HAP-1 (cell line): ENCODE measurements around the gene RNF44.

Source experiments
- DNase-seq, 2 experiments: peaks; one replicate each; pipeline ENCODE4 v3.0.0-alpha.2; 2016 to 2020; ENCODE audit warnings: low spot score in 2 of 2
- H3K27me3 ChIP-seq: fragments of 250-450 bp; sonication (Bioruptor Pico); 2 replicates; pipeline ENCODE4 v1.5.1; 2020; ENCODE audit warnings: low read depth, mild to moderate bottlenecking, moderate library complexity
- H3K36me3 ChIP-seq: fragments of 250-450 bp; sonication (Bioruptor Pico); replicated peaks from 2 replicates; pipeline ENCODE4 v1.5.1; 2020; ENCODE audit warnings: mild to moderate bottlenecking
- H3K4me1 ChIP-seq: fragments of 250-450 bp; sonication (Bioruptor Pico); 2 replicates; pipeline ENCODE4 v1.5.1; 2020; ENCODE audit warnings: mild to moderate bottlenecking
- H3K4me3 ChIP-seq: fragments of 250-450 bp; sonication (Bioruptor Pico); 2 replicates; pipeline ENCODE4 v1.5.1; 2020; ENCODE audit warnings: mild to moderate bottlenecking, moderate library complexity
- H3K9me3 ChIP-seq: fragments of 250-450 bp; sonication (Bioruptor Pico); 2 replicates; pipeline ENCODE4 v1.5.1; 2020; ENCODE audit warnings: mild to moderate bottlenecking, moderate library complexity
- in situ Hi-C: fragments of 300-500 bp; cut with MboI; formaldehyde crosslinking; loops from 3 replicates; pipeline ENCODE4 v1.14.3; 2020; ENCODE audit warnings: low sequenced_read_pairs, inconsistent platforms, mixed read lengths

Gene RNF44

DNA sequence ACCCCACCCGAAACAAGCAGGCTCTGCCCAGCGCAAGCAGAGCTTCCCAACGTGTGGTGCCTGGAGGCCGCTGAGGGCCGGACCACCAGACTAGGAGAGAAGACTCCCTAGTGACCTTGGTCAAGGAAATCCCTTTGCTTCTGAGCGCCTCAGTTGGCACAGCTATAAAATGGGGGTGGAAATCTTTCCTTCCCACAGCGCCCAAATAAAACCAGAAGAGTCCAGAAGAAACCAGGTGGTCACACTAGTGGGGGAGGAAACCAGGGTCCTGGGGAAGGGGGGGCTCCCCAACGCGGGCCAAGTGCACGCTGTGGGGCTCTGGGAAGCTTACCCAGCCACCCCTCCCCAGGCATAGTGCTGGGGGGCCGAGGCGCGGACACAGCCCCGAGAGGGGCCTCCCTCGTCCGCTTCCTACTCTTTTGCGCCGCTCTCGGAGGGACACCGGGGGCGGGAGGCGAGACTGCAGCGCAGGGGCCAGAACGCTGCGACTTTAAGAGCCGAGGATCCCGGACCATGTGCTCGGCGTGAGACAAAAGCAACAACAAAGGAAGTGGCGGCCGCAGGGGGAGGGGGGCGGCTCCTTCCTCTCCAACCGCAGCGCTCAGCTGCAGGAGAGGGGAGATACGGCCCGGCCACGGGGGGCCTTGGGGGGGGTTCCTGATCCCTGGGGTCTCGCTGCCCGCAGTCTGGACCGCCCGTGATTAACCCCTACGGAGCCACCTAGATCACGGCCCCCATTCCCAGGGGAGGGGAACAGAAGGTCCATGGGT is 885 bp downstream of the RNF44 start:
- Histone ChIP-seq H3K4me3 (peak overlapping the region; percentile 73), H3K4me1 (peaks cover 27% of the 10 kb centered on the region), H3K9me3 (no peaks in the 10 kb centered on the region), H3K36me3 (peaks cover 15% of the 10 kb centered on the region), H3K27me3 (no peaks in the 10 kb centered on the region)
- in situ Hi-C loops: no loop called here
- peak; percentile 88 to 91 for DNase-seq

DNA sequence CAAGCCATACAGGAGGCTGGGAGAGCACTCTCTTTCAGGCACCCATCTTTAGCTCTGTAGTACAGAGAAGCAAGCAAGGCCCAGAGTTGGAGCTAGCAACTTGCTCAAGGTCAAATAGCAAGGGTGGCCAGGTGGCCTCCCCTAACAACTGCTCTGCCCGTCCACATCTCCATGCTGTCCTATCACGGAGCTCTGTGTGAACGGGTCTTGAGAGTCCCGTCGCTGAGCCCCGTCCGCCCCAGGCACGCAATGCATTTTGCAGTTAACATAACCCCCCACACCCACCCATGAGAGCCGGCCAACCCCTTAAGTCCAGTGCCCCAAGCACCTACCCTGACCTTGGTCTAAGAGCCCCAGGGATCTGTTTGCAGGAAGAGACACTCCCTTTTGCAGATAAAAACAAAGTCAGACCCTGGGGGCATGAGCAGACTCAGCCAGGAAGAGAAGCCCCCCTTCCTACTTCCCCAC is 1.5 kb downstream of the RNF44 start:
- H3K4me1 ChIP-seq: peaks cover 22% of the 10 kb centered on the region

DNA sequence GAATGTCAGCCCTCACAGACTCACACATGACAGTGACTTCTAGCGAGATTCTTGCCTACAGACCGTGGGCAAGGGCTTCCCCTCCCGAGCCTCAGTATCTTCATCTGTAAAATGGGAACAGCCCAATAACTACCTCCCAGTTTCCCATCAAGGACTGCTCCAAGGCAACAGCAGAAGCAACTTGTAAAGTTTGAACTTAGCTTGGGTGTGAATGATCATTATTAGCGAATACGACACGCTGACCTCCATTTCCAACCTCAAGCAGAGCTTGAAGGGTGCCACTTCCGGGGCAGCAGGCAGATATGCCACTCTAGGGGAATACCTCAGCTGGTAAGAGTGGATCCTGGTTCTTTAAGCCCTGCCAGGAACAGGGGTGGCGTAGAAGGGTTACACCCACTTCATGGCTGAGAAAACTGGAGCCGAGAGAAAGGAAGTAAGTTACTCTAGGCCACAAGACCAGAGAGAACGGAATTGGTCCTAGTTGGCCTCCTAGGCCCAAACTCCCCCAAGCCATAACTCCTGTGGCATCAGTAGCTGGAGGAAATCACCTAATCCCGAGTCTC is 2.0 kb downstream of the RNF44 start:
- peaks cover 22% of the 10 kb centered on the region for H3K4me1 ChIP-seq

More for the DNA sequence above, 1.5 kb downstream of the RNF44 start:
- H3K36me3 ChIP-seq: peaks cover 20% of the 10 kb centered on the region
- peak overlapping the region; percentile 73 for H3K4me3 ChIP-seq
- H3K9me3 ChIP-seq: no peaks in the 10 kb centered on the region
- H3K27me3 ChIP-seq: no peaks in the 10 kb centered on the region
- DNase-seq: peak in 1 of 2 experiments; percentile 50
- in situ Hi-C loops: no loop called here

DNA sequence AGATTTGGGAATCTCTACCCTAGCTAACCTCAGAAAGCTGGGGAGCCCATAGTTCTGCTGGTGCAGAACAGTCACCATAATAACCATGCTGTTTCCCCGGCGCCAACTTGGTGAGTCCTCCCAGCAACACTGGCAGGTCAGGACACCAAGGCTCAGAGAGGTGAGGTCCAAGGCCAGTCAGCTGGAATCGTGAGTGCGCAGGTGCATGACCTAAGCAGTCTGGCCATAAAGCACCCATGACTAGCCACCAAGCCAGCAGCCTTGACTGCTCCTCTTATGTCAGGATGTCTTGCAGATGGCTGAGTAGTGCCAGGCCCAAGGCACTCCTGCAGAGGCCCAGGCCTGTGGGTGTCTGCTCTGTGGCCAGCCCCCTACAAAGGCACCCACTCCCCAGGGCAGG is 2.6 kb downstream of the RNF44 start:
- Histone ChIP-seq H3K9me3 (no peaks in the 10 kb centered on the region), H3K27me3 (no peaks in the 10 kb centered on the region), H3K36me3 (peaks cover 22% of the 10 kb centered on the region), H3K4me1 (peaks cover 22% of the 10 kb centered on the region), H3K4me3 (peak overlapping the region; percentile 73; the same call in 1 of the 2 replicates)
- DNase-seq: no peak
- in situ Hi-C loops: no loop called here

More for the DNA sequence above, 2.0 kb downstream of the RNF44 start:
- no peaks in the 10 kb centered on the region for H3K27me3 ChIP-seq
- in situ Hi-C loops: no loop called here
- DNase-seq: no peak
- H3K36me3 ChIP-seq: peaks cover 20% of the 10 kb centered on the region
- H3K9me3 ChIP-seq: no peaks in the 10 kb centered on the region
- H3K4me3 ChIP-seq: peak overlapping the region; percentile 73

DNA sequence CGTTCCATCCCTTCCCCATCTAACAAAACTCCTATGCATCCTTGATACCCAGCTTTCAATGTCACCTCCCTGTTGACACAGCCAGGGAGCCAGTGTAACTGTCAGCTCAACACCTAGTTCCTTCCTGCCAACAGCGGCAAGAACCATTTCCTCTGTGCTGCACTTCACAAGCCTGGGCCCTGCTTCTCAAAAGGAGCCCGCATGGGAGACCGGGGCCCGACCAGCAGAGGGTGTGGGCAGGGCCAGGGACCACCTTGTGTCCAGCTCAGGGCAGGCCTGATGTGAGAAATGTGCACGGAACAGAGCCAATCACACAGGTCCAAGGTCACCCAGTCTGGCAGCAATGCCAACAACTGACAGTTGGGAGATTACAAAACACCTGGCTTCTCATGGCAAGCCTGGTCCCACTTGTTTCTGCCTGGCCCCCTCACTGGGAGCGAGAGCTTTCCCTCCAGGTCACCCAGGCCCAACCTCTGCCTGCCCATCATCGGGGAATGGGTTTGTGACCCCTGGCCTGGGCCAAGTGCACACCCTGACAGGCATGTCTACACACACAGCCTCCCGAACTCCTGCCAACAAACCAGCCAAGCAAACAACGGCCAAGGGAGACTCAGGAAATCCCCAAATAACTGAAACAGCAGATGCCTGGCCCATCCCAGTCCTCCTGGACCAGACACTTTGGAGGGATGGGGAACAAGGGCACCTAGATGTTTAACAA is 3.1 kb downstream of the RNF44 start:
- DNase-seq: no peak
- Histone ChIP-seq H3K4me1 (peaks cover 22% of the 10 kb centered on the region), H3K4me3 (no peak overlapping the region), H3K27me3 (no peaks in the 10 kb centered on the region), H3K9me3 (no peaks in the 10 kb centered on the region), H3K36me3 (peaks cover 28% of the 10 kb centered on the region)
- in situ Hi-C loops: no loop called here

DNA sequence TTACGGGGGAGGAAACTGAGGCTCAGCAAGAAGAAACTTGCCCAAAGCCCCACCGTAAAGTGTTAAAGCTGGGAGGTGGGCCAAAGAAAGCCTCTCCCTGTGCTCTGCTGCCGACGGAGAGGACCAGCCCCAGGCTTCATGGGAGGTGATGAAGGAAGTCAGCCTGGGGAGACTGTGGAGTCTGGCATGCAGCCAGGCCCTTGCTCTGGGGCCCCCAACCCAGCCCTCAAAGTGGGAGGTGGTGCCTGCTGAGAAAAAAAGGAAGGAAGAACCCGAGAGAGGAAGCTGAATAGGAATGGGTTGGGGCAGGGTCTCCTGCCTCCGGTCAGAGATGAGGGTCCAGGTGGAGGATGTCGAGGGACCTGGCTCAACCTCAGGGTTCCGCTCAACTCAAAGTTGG is 3.8 kb downstream of the RNF44 start:
- no peak overlapping the region for H3K4me3 ChIP-seq
- no peak for DNase-seq
- H3K36me3 ChIP-seq: peaks cover 34% of the 10 kb centered on the region
- in situ Hi-C loops: no loop called here
- no peaks in the 10 kb centered on the region for H3K27me3 ChIP-seq
- H3K4me1 ChIP-seq: peaks cover 18% of the 10 kb centered on the region
- no peaks in the 10 kb centered on the region for H3K9me3 ChIP-seq

- Histone ChIP-seq H3K9me3 (no peaks in the 10 kb centered on the region), H3K36me3 (peaks cover 38% of the 10 kb centered on the region), H3K4me3 (no peak overlapping the region), H3K4me1 (peaks cover 14% of the 10 kb centered on the region; the same call in 1 of the 2 replicates), H3K27me3 (no peaks in the 10 kb centered on the region)
- in situ Hi-C loops: no loop called here
- DNase-seq: no peak
These were observed 4.4 kb downstream of the RNF44 start for GRCh38 chr5:176532795-176533194.

GRCh38 chr5:176531902-176532493 is 5.2 kb downstream of the RNF44 start:
- H3K4me1 ChIP-seq: peaks cover 14% of the 10 kb centered on the region; the same call in 1 of the 2 replicates
- in situ Hi-C loops: no loop called here
- no peak for DNase-seq
- H3K4me3 ChIP-seq: no peak overlapping the region
- H3K36me3 ChIP-seq: peaks cover 42% of the 10 kb centered on the region
- H3K27me3 ChIP-seq: no peaks in the 10 kb centered on the region
- no peaks in the 10 kb centered on the region for H3K9me3 ChIP-seq

DNA sequence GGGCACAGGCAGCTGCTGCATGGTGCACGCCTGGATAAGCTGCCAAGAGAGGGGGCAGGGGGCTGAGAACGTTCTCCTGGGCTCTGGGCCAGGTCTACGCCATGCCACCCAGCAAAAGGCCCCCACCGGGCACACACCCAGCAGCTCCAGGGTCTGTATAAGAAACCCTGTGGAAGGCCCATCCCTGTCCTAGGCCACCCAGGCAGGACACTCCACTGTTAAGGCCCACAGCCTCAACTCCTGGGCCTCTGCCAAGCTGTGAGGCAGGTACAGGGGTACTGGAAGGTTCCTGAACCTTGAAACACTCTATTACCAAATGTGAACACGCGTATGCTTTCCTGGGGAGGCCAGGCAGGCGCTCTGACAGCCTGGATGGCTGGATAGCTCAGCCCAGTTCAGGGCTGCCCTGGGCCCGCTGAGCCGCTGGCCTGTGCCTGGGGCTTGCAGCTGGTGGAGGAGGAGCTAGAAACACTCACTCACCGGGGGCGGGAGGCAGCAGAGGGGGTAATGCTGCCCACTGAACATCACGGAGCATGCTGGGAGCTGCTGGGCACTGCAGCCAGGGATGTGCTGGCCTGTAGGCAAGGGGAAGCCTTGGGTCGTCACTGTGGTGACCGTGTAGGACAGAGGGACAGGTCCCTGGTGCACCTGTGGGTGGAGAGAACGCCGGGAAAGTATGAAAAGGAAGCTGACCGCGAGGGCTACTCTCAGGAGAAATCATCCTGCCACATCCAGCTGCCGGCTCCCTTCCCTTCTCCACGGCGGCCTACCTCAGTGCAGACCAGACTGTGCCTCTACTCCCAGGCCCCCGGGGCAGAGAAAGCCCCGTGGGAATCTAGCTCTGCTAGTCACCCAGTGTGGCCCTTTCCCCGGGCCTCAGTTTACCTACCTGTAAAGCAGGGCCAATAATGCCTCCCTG is 6.0 kb downstream of the RNF44 start:
- H3K27me3 ChIP-seq: no peaks in the 10 kb centered on the region
- H3K36me3 ChIP-seq: peaks cover 42% of the 10 kb centered on the region
- peaks cover 14% of the 10 kb centered on the region; the same call in 1 of the 2 replicates for H3K4me1 ChIP-seq
- H3K9me3 ChIP-seq: no peaks in the 10 kb centered on the region
- in situ Hi-C loops: no loop called here
- no peak for DNase-seq
- no peak overlapping the region for H3K4me3 ChIP-seq

- Histone ChIP-seq H3K4me1 (peaks cover 13% of the 10 kb centered on the region; the same call in 1 of the 2 replicates), H3K36me3 (peaks cover 42% of the 10 kb centered on the region), H3K9me3 (no peaks in the 10 kb centered on the region), H3K4me3 (no peak overlapping the region), H3K27me3 (no peaks in the 10 kb centered on the region)
- no peak for DNase-seq
- in situ Hi-C loops: no loop called here
These were observed 6.7 kb downstream of the RNF44 start for GRCh38 chr5:176530393-176530982.

- in situ Hi-C loops: no loop called here
- Histone ChIP-seq H3K4me3 (no peak overlapping the region), H3K4me1 (peaks cover 6% of the 10 kb centered on the region; the same call in 1 of the 2 replicates), H3K9me3 (no peaks in the 10 kb centered on the region), H3K27me3 (no peaks in the 10 kb centered on the region), H3K36me3 (peaks cover 37% of the 10 kb centered on the region)
- no peak for DNase-seq
These were observed 7.5 kb downstream of the RNF44 start for GRCh38 chr5:176529741-176530141.

DNA sequence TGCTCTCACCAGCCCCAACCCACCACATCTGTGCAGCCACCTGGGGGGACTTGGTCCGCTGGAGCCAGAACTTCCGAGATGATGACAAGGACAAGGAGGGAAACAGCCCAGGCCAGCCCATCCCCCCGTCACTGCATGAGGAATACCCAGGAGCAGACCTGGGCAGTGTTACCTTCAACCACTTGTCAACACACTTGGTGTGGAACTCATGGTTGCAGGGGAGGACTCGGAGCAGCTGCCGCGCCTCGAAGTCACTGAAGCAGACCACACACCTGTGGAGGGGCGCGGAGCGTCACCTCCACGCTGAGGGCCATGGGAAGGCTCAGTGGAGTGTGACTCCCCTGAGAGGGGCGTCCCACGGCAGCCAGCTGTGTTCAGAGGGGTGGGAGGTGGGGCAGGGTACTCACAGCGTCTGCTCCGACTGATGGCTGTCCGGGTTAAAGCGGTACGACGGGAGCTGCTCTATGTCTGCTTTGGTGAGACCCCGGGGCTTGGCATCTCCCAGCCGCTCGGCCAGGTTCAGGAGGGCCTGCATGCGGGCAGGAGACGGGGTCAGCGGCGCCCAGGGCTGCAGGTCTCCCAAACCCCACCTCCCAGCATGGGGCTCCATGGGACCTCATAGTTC is 8.0 kb downstream of the RNF44 start:
- in situ Hi-C loops: no loop called here
- H3K4me1 ChIP-seq: peaks cover 4% of the 10 kb centered on the region; the same call in 1 of the 2 replicates
- H3K4me3 ChIP-seq: no peak overlapping the region
- H3K27me3 ChIP-seq: no peaks in the 10 kb centered on the region
- H3K36me3 ChIP-seq: peaks cover 35% of the 10 kb centered on the region
- no peaks in the 10 kb centered on the region for H3K9me3 ChIP-seq
- DNase-seq: no peak
